Activated CD4-positive, alpha-beta T cell treated with anti-CD3 and anti-CD28 coated beads for 1 hour (primary cell): ENCODE data around the gene RPP30.

Experiments used
- DNase-seq: peaks from one replicate; pipeline ENCODE4 v3.0.0-alpha.2; 2020

RPP30 gene

DNA sequence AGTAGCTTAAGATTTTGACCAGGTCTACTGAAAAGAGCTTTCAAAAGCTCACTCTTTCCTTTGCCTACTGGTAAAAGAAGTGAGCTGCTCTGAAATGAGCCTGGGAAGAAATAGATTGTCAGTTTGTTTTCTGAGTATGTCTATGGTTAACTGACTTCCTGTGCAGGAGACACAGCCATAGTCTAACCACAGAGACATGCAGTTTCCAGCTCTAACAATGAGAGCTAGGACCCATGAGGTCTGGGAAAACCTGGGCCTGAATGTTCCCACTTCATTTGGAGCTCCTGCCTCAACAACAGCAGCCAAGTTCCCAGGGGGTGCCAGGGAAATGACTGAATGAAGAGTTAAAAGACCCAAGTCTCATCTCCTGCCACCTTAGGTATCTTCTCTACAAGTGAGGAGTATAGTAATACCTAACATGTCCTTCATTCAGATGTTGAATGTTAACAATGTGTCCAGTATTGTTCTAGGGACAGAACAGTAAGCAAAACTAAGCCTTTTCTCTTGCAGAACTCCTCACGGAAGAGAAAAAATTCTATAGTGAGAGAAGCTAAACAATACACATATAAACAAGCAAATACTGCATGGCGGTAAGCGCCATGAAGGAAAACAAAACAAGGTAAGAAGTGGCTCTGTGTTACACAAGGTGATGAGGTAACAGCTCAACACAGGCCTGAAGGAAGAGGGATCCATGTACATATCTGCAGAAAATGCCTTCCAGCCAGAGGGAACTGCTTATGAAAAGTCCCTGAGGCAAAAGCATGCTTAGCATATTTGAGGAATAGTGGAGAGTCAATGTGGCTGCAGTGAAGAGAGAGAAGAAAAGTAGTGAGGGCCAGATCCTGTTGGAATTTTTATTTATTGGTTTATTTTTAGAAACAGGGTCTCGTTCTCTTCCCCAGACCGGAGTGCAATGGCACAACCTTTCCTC is 75.5 kb downstream of the RPP30 start:
- no peak for DNase-seq
